ENCODE data around the gene CRB2. TPM values are rescaled to one million over a fixed set of nuclear protein-coding genes. Genes with fewer than 3 reads are reported as not detected.
A peak's percentile ranks its signal among the peaks of the same experiment; 100 is the strongest.

The CRB2 gene
- total RNA-seq, 3 donors from 2014 or later, result 0.03 TPM; not detected in 2

GRCh38 chr9:123360161-123361085 is 4.4 kb downstream of the CRB2 start:
- H3K36me3 Mint-ChIP-seq (ENCODE audit: insufficient read depth), result no peaks in the 10 kb centered on the region
- peaks cover 26% of the 10 kb centered on the region for H3K4me1 Mint-ChIP-seq (ENCODE audit: low read depth)
- no peaks in the 10 kb centered on the region for H3K27me3 Mint-ChIP-seq (ENCODE audit: low read depth)
- H3K9me3 Mint-ChIP-seq, result no peaks in the 10 kb centered on the region
- peak in 1 of 2 donors; percentile 32 for ATAC-seq
- H3K4me3 Mint-ChIP-seq, result no peak overlapping the region
- DNase-seq, result no peak

GRCh38 chr9:123361086-123361730 is 5.2 kb downstream of the CRB2 start:
- Mint-ChIP-seq H3K4me3 (no peak overlapping the region), H3K36me3 (ENCODE audit: insufficient read depth) (no peaks in the 10 kb centered on the region), H3K9me3 (no peaks in the 10 kb centered on the region), H3K4me1 (ENCODE audit: low read depth) (peaks cover 26% of the 10 kb centered on the region), H3K27me3 (ENCODE audit: low read depth) (no peaks in the 10 kb centered on the region)
- DNase-seq, result no peak
- ATAC-seq, result no peak

GRCh38 chr9:123361731-123362510 is 5.9 kb downstream of the CRB2 start:
- no peak for DNase-seq
- no peak for ATAC-seq
- H3K4me3 Mint-ChIP-seq, result no peak overlapping the region
- H3K36me3 Mint-ChIP-seq (ENCODE audit: insufficient read depth), result no peaks in the 10 kb centered on the region
- no peaks in the 10 kb centered on the region for H3K9me3 Mint-ChIP-seq
- H3K27me3 Mint-ChIP-seq (ENCODE audit: low read depth), result no peaks in the 10 kb centered on the region
- peaks cover 26% of the 10 kb centered on the region for H3K4me1 Mint-ChIP-seq (ENCODE audit: low read depth)

GRCh38 chr9:123362856-123363255 is 6.9 kb downstream of the CRB2 start:
- Mint-ChIP-seq H3K4me3 (no peak overlapping the region), H3K27me3 (ENCODE audit: low read depth) (peaks cover 4% of the 10 kb centered on the region), H3K4me1 (ENCODE audit: low read depth) (peaks cover 26% of the 10 kb centered on the region), H3K9me3 (no peaks in the 10 kb centered on the region), H3K36me3 (ENCODE audit: insufficient read depth) (no peaks in the 10 kb centered on the region)
- no peak for DNase-seq
- no peak for ATAC-seq

GRCh38 chr9:123364241-123364824 is 8.3 kb downstream of the CRB2 start:
- ATAC-seq, result no peak
- Mint-ChIP-seq H3K27me3 (ENCODE audit: low read depth) (peaks cover 9% of the 10 kb centered on the region), H3K9me3 (no peaks in the 10 kb centered on the region), H3K4me3 (no peak overlapping the region), H3K36me3 (ENCODE audit: insufficient read depth) (no peaks in the 10 kb centered on the region), H3K4me1 (ENCODE audit: low read depth) (peaks cover 14% of the 10 kb centered on the region)
- DNase-seq, result no peak

- no peaks in the 10 kb centered on the region for H3K36me3 Mint-ChIP-seq (ENCODE audit: insufficient read depth)
- peaks cover 5% of the 10 kb centered on the region for H3K4me1 Mint-ChIP-seq (ENCODE audit: low read depth)
- H3K9me3 Mint-ChIP-seq, result no peaks in the 10 kb centered on the region
- no peak overlapping the region for H3K4me3 Mint-ChIP-seq
- ATAC-seq (no peak), DNase-seq (no peak)
- peaks cover 15% of the 10 kb centered on the region for H3K27me3 Mint-ChIP-seq (ENCODE audit: low read depth)
Observed at GRCh38 chr9:123365287-123365880, 9.4 kb downstream of the CRB2 start.

GRCh38 chr9:123365881-123366528 is 10.0 kb downstream of the CRB2 start:
- DNase-seq (no peak), ATAC-seq (no peak)
- H3K4me1 Mint-ChIP-seq (ENCODE audit: low read depth), result no peaks in the 10 kb centered on the region
- no peaks in the 10 kb centered on the region for H3K9me3 Mint-ChIP-seq
- H3K36me3 Mint-ChIP-seq (ENCODE audit: insufficient read depth), result no peaks in the 10 kb centered on the region
- H3K4me3 Mint-ChIP-seq, result no peak overlapping the region
- H3K27me3 Mint-ChIP-seq (ENCODE audit: low read depth), result peaks cover 18% of the 10 kb centered on the region

- Mint-ChIP-seq H3K4me1 (ENCODE audit: low read depth) (peaks cover 5% of the 10 kb centered on the region), H3K9me3 (no peaks in the 10 kb centered on the region), H3K36me3 (ENCODE audit: insufficient read depth) (no peaks in the 10 kb centered on the region), H3K27me3 (ENCODE audit: low read depth) (peaks cover 32% of the 10 kb centered on the region), H3K4me3 (no peak overlapping the region)
- no peak for DNase-seq
- no peak for ATAC-seq
Observed at GRCh38 chr9:123368023-123368422, 12.0 kb downstream of the CRB2 start.

GRCh38 chr9:123368536-123369153 is 12.6 kb downstream of the CRB2 start:
- ATAC-seq, result no peak
- Mint-ChIP-seq H3K4me1 (ENCODE audit: low read depth) (peaks cover 5% of the 10 kb centered on the region), H3K36me3 (ENCODE audit: insufficient read depth) (no peaks in the 10 kb centered on the region)

GRCh38 chr9:123369296-123369695 is 13.3 kb downstream of the CRB2 start:
- H3K9me3 Mint-ChIP-seq, result no peaks in the 10 kb centered on the region
- H3K27me3 Mint-ChIP-seq (ENCODE audit: low read depth), result peaks cover 38% of the 10 kb centered on the region
- no peak for ATAC-seq
- H3K36me3 Mint-ChIP-seq (ENCODE audit: insufficient read depth), result no peaks in the 10 kb centered on the region
- DNase-seq, result no peak
- peaks cover 5% of the 10 kb centered on the region for H3K4me1 Mint-ChIP-seq (ENCODE audit: low read depth)
- no peak overlapping the region for H3K4me3 Mint-ChIP-seq

More at GRCh38 chr9:123368536-123369153, 12.6 kb downstream of the CRB2 start:
- Mint-ChIP-seq H3K9me3 (no peaks in the 10 kb centered on the region), H3K27me3 (ENCODE audit: low read depth) (peaks cover 32% of the 10 kb centered on the region), H3K4me3 (no peak overlapping the region)
- DNase-seq, result no peak

GRCh38 chr9:123370108-123370507 is 14.1 kb downstream of the CRB2 start:
- Mint-ChIP-seq H3K4me3 (no peak overlapping the region), H3K36me3 (ENCODE audit: insufficient read depth) (no peaks in the 10 kb centered on the region), H3K4me1 (ENCODE audit: low read depth) (peaks cover 8% of the 10 kb centered on the region), H3K9me3 (no peaks in the 10 kb centered on the region), H3K27me3 (ENCODE audit: low read depth) (peaks cover 46% of the 10 kb centered on the region)
- DNase-seq (no peak), ATAC-seq (no peak)

- H3K4me3 Mint-ChIP-seq, result no peak overlapping the region
Observed at GRCh38 chr9:123370526-123371227, 14.7 kb downstream of the CRB2 start.

GRCh38 chr9:123371228-123371584 is 15.2 kb downstream of the CRB2 start:
- ATAC-seq (no peak), DNase-seq (no peak)
- Mint-ChIP-seq H3K4me3 (no peak overlapping the region), H3K27me3 (ENCODE audit: low read depth) (peaks cover 48% of the 10 kb centered on the region), H3K9me3 (no peaks in the 10 kb centered on the region), H3K36me3 (ENCODE audit: insufficient read depth) (no peaks in the 10 kb centered on the region), H3K4me1 (ENCODE audit: low read depth) (peaks cover 11% of the 10 kb centered on the region)

More at GRCh38 chr9:123370526-123371227, 14.7 kb downstream of the CRB2 start:
- H3K4me1 Mint-ChIP-seq (ENCODE audit: low read depth), result peaks cover 11% of the 10 kb centered on the region
- peaks cover 48% of the 10 kb centered on the region for H3K27me3 Mint-ChIP-seq (ENCODE audit: low read depth)
- H3K36me3 Mint-ChIP-seq (ENCODE audit: insufficient read depth), result no peaks in the 10 kb centered on the region
- H3K9me3 Mint-ChIP-seq, result no peaks in the 10 kb centered on the region
- ATAC-seq (no peak), DNase-seq (no peak)
